HepG2 (cell line): ENCODE measurements around the gene PPP2R2D. TPM values are rescaled to one million over a fixed set of nuclear protein-coding genes. Genes with fewer than 3 reads are reported as not detected.

Source experiments
- ATF6 ChIP-seq: sonication (generic); formaldehyde crosslinking; conservative IDR thresholded peaks from 2 replicates; pipeline ENCODE4 v1.4.0; 2020; ENCODE audit warnings: missing genetic modification reagents
- CBX1 ChIP-seq: IDR thresholded peaks from one replicate; pipeline ENCODE4 v1.6.1; 2016; ENCODE audit warnings: antibody characterized with exemption, low read depth
- FOXM1 ChIP-seq: sonication (generic); formaldehyde crosslinking; IDR thresholded peaks from 2 replicates; pipeline ENCODE4 v1.5.0; 2020; ENCODE audit warnings: missing genetic modification reagents
- FOXP1 ChIP-seq, 2 experiments: fragments of 450-650 bp in 1 of 2; IDR thresholded peaks; 2 replicates each; pipeline ENCODE4 v1.6.1; 2017 to 2018; ENCODE audit warnings: antibody characterized with exemption in 1 of 2
- GZF1 ChIP-seq: sonication (generic); formaldehyde crosslinking; IDR thresholded peaks from 2 replicates; pipeline ENCODE4 v1.5.1; 2020; ENCODE audit warnings: mild to moderate bottlenecking, missing genetic modification reagents
- JUN ChIP-seq: sonication (generic); formaldehyde crosslinking; IDR thresholded peaks from 2 replicates; pipeline ENCODE4 v1.4.0; 2020; ENCODE audit warnings: mild to moderate bottlenecking, missing genetic modification reagents
- KDM1A ChIP-seq: IDR thresholded peaks from 2 replicates; pipeline ENCODE4 v1.6.1; 2016; ENCODE audit warnings: missing compliant biosample characterization
- NAIF1 ChIP-seq: sonication (generic); formaldehyde crosslinking; IDR thresholded peaks from 2 replicates; pipeline ENCODE4 v1.5.0; 2020; ENCODE audit warnings: mild to moderate bottlenecking, missing genetic modification reagents, borderline replicate concordance
- SKIL ChIP-seq: sonication (generic); formaldehyde crosslinking; IDR thresholded peaks from 2 replicates; pipeline ENCODE4 v1.8.0; 2022; ENCODE audit warnings: missing genetic modification reagents, mild to moderate bottlenecking, moderate library complexity, borderline replicate concordance
- SNRNP70 ChIP-seq: fragments of 200-400 bp; formaldehyde crosslinking; IDR thresholded peaks from 2 replicates; pipeline ENCODE4 v1.6.1; 2017; ENCODE audit warnings: mild to moderate bottlenecking, low read depth, low read length, moderate library complexity
- THAP7 ChIP-seq: sonication (generic); formaldehyde crosslinking; IDR thresholded peaks from 2 replicates; pipeline ENCODE4 v1.8.1; 2023; ENCODE audit warnings: mild to moderate bottlenecking, missing genetic modification reagents
- ZNF431 ChIP-seq: sonication (generic); formaldehyde crosslinking; IDR thresholded peaks from 2 replicates; pipeline ENCODE4 v1.9.0; 2022; ENCODE audit warnings: missing genetic modification reagents, low read depth, mild to moderate bottlenecking, borderline replicate concordance
- ZNF451 ChIP-seq: sonication (generic); formaldehyde crosslinking; IDR thresholded peaks from 2 replicates; pipeline ENCODE4 v1.5.0; 2020; ENCODE audit warnings: mild to moderate bottlenecking, missing genetic modification reagents
- ZNF564 ChIP-seq: sonication (generic); formaldehyde crosslinking; IDR thresholded peaks from 2 replicates; pipeline ENCODE4 v1.8.1; 2023; ENCODE audit warnings: mild to moderate bottlenecking, missing genetic modification reagents
- ZNF646 ChIP-seq: sonication (generic); formaldehyde crosslinking; IDR thresholded peaks from 2 replicates; pipeline ENCODE4 v1.9.0; 2021; ENCODE audit warnings: mild to moderate bottlenecking, missing genetic modification reagents
- ZNF737 ChIP-seq: sonication (generic); formaldehyde crosslinking; IDR thresholded peaks from 2 replicates; pipeline ENCODE4 v1.5.0; 2020; ENCODE audit warnings: missing genetic modification reagents, mild to moderate bottlenecking, borderline replicate concordance
- polyA plus RNA-seq, 8 experiments: library from polyadenylated mRNA; depleted of rRNA in 3 of 8; stranded (reverse) in 7 of 8; unstranded in 1 of 8; fragments of >200 nt; fragmentation: Illumina TruSeq in 4 of 8; extraction: Trizol in 4 of 8; gene quantifications; 2 replicates each; pipeline versions ENCODE4 v1.2.1 to v1.2.3, GENCODE V29; 2011 to 2016; ENCODE audit warnings: low read depth in 4 of 8, missing spikeins in 1 of 8, mixed read lengths in 1 of 8; ENCODE audit not compliant: insufficient read depth in 1 of 8
- total RNA-seq, 5 experiments: library from RNA; depleted of rRNA; stranded (reverse); fragments of >200 nt; fragmentation: Illumina TruSeq; extraction: Trizol; gene quantifications; 2 replicates each; pipeline ENCODE4 v1.2.3, GENCODE V29; 2016; ENCODE audit warnings: low read depth in 1 of 5

PPP2R2D gene
- total and polyA plus RNA-seq, 2 of the 13 experiments (the other 11 are each of a cell fraction or from before 2014, with no cell fraction given): 32.7 to 33.2 TPM

GRCh38 chr10:131890276-131891195, 10.3 kb upstream of the PPP2R2D start (continued):
- no peak for TF ChIP-seq KDM1A (CRISPR knock-in tag)
- TF ChIP-seq ZNF451: no peak
- peak; percentile 85 for TF ChIP-seq ZNF646 (CRISPR knock-in tag)
- no peak for TF ChIP-seq GZF1
- TF ChIP-seq ZNF564 (CRISPR knock-in tag): no peak
- TF ChIP-seq THAP7 (CRISPR knock-in tag): no peak
- no peak for TF ChIP-seq ATF6 (CRISPR knock-in tag)
- TF ChIP-seq NAIF1 (CRISPR knock-in tag): no peak
- 0 out of 2 replicates have a peak, but pooled peaks have one; percentile 19 for TF ChIP-seq SKIL (CRISPR knock-in tag)
- TF ChIP-seq SNRNP70: no peak
- TF ChIP-seq FOXM1: no peak
- 0 out of 2 replicates have a peak, but pooled peaks have one; percentile 53 for TF ChIP-seq ZNF737 (CRISPR knock-in tag)
- TF ChIP-seq ZNF431: no peak
- TF ChIP-seq CBX1: no peak
- 0 out of 2 replicates have a peak, but pooled peaks have one; percentile 7 for TF ChIP-seq FOXP1 (IDR thresholded peaks at IDR 0.05)
- no peak for TF ChIP-seq FOXP1 (CRISPR knock-in tag; IDR thresholded peaks at IDR 0.05)
- TF ChIP-seq JUN (CRISPR knock-in tag): no peak
